ENCODE measurements around the gene GRIP2.

Gene GRIP2

DNA sequence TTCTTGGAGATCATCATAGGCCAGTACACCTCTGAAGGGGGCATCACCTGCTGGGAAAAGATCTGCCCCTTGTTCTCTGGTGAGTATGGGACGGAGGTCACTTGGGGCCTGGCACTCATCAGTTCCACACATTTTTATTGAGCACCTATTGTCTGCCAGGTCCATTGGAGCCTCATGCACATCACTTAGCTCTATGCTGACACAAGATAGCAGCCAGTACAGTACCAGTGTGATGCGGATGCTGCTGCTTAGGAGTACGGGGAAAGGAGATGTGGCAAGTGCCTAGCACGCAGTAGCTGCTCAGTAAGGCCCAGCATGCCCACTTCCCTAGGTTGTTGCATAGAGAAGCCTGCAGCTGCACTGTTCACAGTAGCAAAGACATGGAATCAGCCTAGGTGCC is 94.4 kb downstream of the GRIP2 start:
- TF ChIP-seq, protein P1, sequence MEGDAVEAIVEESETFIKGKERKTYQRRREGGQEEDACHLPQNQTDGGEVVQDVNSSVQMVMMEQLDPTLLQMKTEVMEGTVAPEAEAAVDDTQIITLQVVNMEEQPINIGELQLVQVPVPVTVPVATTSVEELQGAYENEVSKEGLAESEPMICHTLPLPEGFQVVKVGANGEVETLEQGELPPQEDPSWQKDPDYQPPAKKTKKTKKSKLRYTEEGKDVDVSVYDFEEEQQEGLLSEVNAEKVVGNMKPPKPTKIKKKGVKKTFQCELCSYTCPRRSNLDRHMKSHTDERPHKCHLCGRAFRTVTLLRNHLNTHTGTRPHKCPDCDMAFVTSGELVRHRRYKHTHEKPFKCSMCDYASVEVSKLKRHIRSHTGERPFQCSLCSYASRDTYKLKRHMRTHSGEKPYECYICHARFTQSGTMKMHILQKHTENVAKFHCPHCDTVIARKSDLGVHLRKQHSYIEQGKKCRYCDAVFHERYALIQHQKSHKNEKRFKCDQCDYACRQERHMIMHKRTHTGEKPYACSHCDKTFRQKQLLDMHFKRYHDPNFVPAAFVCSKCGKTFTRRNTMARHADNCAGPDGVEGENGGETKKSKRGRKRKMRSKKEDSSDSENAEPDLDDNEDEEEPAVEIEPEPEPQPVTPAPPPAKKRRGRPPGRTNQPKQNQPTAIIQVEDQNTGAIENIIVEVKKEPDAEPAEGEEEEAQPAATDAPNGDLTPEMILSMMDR (IDR thresholded peaks at IDR 0.05; ENCODE audit: low read length): no peak
- no peak for TF ChIP-seq EZH2 (IDR thresholded peaks at IDR 0.05; ENCODE audit: borderline replicate concordance, low read length)
- H3K4me2 ChIP-seq (ENCODE audit: low read length): no peak overlapping the region
- H3K9ac ChIP-seq (ENCODE audit: low read length): no peak overlapping the region
- H3F3A ChIP-seq (ENCODE audit: insufficient read depth, low read length): no peaks in the 10 kb centered on the region
- H3K27me3 ChIP-seq (ENCODE audit: insufficient read depth, low read length): no peaks in the 10 kb centered on the region
- no peak overlapping the region for H3K4me3 ChIP-seq (ENCODE audit: low read depth, low read length, poor library complexity, severe bottlenecking)
- H2AFZ ChIP-seq (ENCODE audit: low read length): no peak overlapping the region
- H3K79me2 ChIP-seq (ENCODE audit: insufficient read depth, low read length): peaks cover 4% of the 10 kb centered on the region; the same call in 1 of the 2 replicates
- no peaks in the 10 kb centered on the region for H3K9me2 ChIP-seq (ENCODE audit: low read depth, low read length)
- peaks cover 70% of the 10 kb centered on the region for H3K36me3 ChIP-seq (ENCODE audit: insufficient read depth, low read length)
- H3K9me3 ChIP-seq (ENCODE audit: low read length): no peaks in the 10 kb centered on the region
- H4K20me1 ChIP-seq (ENCODE audit: insufficient read depth, low read length): no peaks in the 10 kb centered on the region
- no peak overlapping the region for H3K27ac ChIP-seq (ENCODE audit: low read depth, low read length, poor library complexity, severe bottlenecking)
- peaks cover 12% of the 10 kb centered on the region for H3K4me1 ChIP-seq (ENCODE audit: insufficient read depth, low read length, severe bottlenecking)

DNA sequence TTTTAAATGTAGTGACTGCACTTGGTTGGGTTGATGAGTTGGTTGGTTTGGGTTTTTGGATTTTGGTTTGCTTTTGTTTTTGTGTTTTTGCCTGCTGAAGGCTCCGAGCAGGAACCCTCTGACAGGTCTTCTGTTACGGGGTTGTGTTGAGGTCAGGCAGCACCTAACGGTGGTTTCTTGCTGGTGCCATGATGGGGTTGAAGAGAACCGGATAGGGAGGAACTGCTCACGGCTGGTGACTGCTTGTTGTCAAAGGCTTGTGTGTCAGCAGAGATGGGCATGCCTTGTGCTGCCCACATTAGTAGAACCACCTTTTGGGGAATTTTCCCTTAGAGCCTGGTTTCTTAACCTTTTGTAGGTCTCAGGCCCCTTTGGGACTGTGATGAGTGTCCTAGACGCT is 95.8 kb downstream of the GRIP2 start:
- Histone ChIP-seq H4K20me1 (ENCODE audit: insufficient read depth, low read length) (no peaks in the 10 kb centered on the region), H3K4me2 (ENCODE audit: low read length) (no peak overlapping the region), H3K4me1 (ENCODE audit: insufficient read depth, low read length, severe bottlenecking) (peaks cover 26% of the 10 kb centered on the region), H3K79me2 (ENCODE audit: insufficient read depth, low read length) (peaks cover 4% of the 10 kb centered on the region; the same call in 1 of the 2 replicates), H3K9ac (ENCODE audit: low read length) (no peak overlapping the region), H3K27ac (ENCODE audit: low read depth, low read length, poor library complexity, severe bottlenecking) (no peak overlapping the region), H3K9me2 (ENCODE audit: low read depth, low read length) (no peaks in the 10 kb centered on the region), H3K36me3 (ENCODE audit: insufficient read depth, low read length) (peaks cover 59% of the 10 kb centered on the region), H2AFZ (ENCODE audit: low read length) (no peak overlapping the region), H3K9me3 (ENCODE audit: low read length) (no peaks in the 10 kb centered on the region), H3K27me3 (ENCODE audit: insufficient read depth, low read length) (no peaks in the 10 kb centered on the region), H3F3A (ENCODE audit: insufficient read depth, low read length) (no peaks in the 10 kb centered on the region), H3K4me3 (ENCODE audit: low read depth, low read length, poor library complexity, severe bottlenecking) (no peak overlapping the region)
- TF ChIP-seq EZH2 (IDR thresholded peaks at IDR 0.05; ENCODE audit: borderline replicate concordance, low read length): no peak
- TF ChIP-seq, protein P1 (IDR thresholded peaks at IDR 0.05; ENCODE audit: low read length): no peak

GRCh38 chr3:14441920-14442300 is 98.2 kb downstream of the GRIP2 start:
- Histone ChIP-seq H3K27ac (ENCODE audit: low read depth, low read length, poor library complexity, severe bottlenecking) (no peak overlapping the region), H3F3A (ENCODE audit: insufficient read depth, low read length) (no peaks in the 10 kb centered on the region), H3K79me2 (ENCODE audit: insufficient read depth, low read length) (peaks cover 4% of the 10 kb centered on the region; the same call in 1 of the 2 replicates), H4K20me1 (ENCODE audit: insufficient read depth, low read length) (no peaks in the 10 kb centered on the region), H3K9me2 (ENCODE audit: low read depth, low read length) (no peaks in the 10 kb centered on the region), H3K9ac (ENCODE audit: low read length) (no peak overlapping the region), H2AFZ (ENCODE audit: low read length) (no peak overlapping the region), H3K4me1 (ENCODE audit: insufficient read depth, low read length, severe bottlenecking) (peaks cover 40% of the 10 kb centered on the region), H3K4me2 (ENCODE audit: low read length) (no peak overlapping the region), H3K27me3 (ENCODE audit: insufficient read depth, low read length) (no peaks in the 10 kb centered on the region), H3K4me3 (ENCODE audit: low read depth, low read length, poor library complexity, severe bottlenecking) (no peak overlapping the region), H3K36me3 (ENCODE audit: insufficient read depth, low read length) (peaks cover 34% of the 10 kb centered on the region), H3K9me3 (ENCODE audit: low read length) (no peaks in the 10 kb centered on the region)
- TF ChIP-seq, protein P1 (IDR thresholded peaks at IDR 0.05; ENCODE audit: low read length): no peak
- no peak for TF ChIP-seq EZH2 (IDR thresholded peaks at IDR 0.05; ENCODE audit: borderline replicate concordance, low read length)

Measured in OCI-LY1 (cell line).